Measurements from ENCODE around the gene SPOCK1.

SPOCK1 gene

GRCh38 chr5:137092831-137093230 lies 406.3 kb downstream of the SPOCK1 start:
- DNase-seq, result no peak

- DNase-seq, result no peak
Observed at GRCh38 chr5:137091472-137091871, 407.7 kb downstream of the SPOCK1 start.

- DNase-seq, result no peak
Observed at GRCh38 chr5:137090721-137091120, 408.4 kb downstream of the SPOCK1 start.

DNA sequence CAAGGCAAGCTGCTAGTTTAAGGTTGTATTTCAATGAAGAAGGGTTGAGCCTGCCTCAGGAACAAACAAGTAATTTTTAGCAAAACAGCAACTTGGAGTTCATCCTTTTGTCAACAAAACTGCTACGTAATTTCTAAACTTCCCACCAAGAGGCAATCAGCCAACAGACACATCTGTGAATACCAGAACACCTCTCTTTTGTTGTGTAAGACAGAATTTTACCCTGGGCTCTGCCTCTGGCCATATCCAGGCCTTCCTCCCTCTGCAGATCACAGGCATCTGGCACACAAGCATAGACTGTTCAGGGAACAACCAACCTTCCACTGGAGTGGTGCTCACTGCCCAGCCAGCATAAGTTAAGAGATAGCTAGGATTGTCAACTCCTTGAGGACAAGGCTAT lies 409.0 kb downstream of the SPOCK1 start:
- DNase-seq, result no peak

- DNase-seq, result no peak
Observed at GRCh38 chr5:137088175-137088574, 411.0 kb downstream of the SPOCK1 start.

DNA sequence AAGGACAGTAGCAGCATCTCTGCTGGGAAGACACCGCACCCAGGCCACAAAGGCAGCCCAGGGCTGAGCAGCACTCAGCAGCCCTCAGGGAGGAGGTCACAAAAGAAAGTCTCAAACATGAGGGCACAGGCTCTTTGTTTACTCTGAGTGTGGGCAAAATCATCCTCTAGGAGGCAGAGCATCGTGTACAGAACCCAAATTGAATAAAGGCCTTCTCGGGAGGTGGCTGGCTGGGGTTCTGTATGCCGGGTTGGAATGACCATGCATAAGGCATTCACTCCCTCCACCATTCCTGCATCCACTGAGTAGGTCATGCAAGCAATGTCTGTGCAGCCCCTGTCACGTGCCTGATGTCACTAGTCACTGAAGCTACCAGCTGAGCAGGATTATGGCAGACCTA lies 412.8 kb downstream of the SPOCK1 start:
- DNase-seq, result no peak

DNA sequence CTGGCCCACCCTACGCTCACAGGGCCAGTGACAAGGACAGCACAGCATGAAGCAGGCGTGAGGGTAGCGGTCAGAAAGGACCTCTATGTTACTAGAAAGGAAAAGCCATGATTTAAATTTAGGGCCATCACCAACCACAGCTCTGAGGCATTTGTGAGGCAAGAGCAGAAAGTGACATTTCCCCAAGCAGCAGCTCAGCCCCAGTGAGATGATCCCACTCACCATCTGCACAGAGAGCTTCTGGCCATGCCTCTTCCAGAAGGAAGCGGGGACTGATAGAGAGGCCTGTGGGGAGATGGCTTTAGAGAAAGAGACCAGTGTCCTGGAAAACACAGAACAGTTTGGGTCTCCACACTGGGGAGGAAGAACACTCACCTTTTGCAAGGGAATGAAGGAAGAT lies 413.9 kb downstream of the SPOCK1 start:
- DNase-seq, result no peak

DNA sequence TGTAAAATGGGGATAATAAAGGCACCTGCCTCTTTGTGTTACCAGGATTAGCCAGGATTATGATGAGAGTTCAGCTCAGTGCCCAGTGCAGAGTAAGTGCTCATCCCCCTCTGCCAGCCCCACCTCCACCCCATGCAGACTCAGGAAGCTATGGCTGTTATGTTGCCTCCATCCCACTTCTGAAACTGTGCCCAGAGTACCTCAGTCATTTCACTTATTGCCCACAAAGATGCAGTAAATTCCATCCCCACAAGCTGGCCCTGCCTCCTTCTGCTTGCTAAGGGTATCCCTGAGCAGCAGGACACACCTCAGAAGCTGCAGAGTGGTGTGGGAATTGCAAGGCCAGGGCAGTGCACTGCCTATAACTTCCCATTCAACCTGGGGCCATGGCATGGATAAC lies 415.1 kb downstream of the SPOCK1 start:
- no peak for DNase-seq

- no peak for DNase-seq
Observed at GRCh38 chr5:137082951-137083350, 416.2 kb downstream of the SPOCK1 start.

GRCh38 chr5:137078171-137078665 lies 420.9 kb downstream of the SPOCK1 start:
- DNase-seq, result no peak

- no peak for DNase-seq
Observed at GRCh38 chr5:137075163-137075970, 423.8 kb downstream of the SPOCK1 start.

GRCh38 chr5:137073189-137073588 lies 425.9 kb downstream of the SPOCK1 start:
- DNase-seq, result no peak

GRCh38 chr5:137072361-137073115 lies 426.6 kb downstream of the SPOCK1 start:
- DNase-seq, result no peak

- no peak for DNase-seq
Observed at GRCh38 chr5:137071931-137072330, 427.2 kb downstream of the SPOCK1 start.

GRCh38 chr5:137071526-137071925 lies 427.6 kb downstream of the SPOCK1 start:
- no peak for DNase-seq

GRCh38 chr5:137070521-137070920 lies 428.6 kb downstream of the SPOCK1 start:
- no peak for DNase-seq

- DNase-seq, result no peak
Observed at GRCh38 chr5:137069358-137069757, 429.8 kb downstream of the SPOCK1 start.

- DNase-seq, result no peak
Observed at GRCh38 chr5:137061382-137061781, 437.7 kb downstream of the SPOCK1 start.

- DNase-seq, result no peak
Observed at GRCh38 chr5:137058089-137058488, 441.0 kb downstream of the SPOCK1 start.

GRCh38 chr5:137056676-137057075 lies 442.4 kb downstream of the SPOCK1 start:
- DNase-seq, result no peak

DNA sequence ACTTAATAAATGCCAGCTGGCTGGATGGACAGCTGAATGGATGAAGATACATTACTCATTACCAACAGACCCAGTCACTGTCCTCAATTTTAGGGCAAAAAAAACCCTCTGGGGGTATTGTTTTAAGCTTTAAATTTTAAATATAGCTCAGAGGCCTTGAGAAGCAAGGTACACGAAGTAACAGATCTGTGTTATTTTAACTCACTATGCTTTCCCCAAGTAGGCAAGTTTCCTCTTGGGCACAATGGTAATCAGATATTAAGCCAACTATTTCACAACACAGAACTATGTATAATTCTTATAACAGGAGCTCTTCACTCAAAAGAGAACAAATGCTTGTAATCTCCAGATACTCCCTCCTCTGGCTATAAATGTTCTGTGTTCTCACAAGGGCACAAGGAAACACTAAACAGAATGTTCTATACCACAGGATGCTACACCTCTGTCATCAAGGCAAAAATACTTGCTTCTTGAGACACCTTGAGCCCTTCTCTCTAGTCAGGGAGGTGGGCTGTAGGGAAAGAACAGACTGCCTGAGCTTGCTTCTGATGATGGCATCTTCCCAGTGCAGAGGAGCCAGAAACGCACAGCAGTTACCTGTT lies 443.8 kb downstream of the SPOCK1 start:
- DNase-seq, result no peak

- no peak for DNase-seq
Observed at GRCh38 chr5:137054792-137055191, 444.3 kb downstream of the SPOCK1 start.

DNA sequence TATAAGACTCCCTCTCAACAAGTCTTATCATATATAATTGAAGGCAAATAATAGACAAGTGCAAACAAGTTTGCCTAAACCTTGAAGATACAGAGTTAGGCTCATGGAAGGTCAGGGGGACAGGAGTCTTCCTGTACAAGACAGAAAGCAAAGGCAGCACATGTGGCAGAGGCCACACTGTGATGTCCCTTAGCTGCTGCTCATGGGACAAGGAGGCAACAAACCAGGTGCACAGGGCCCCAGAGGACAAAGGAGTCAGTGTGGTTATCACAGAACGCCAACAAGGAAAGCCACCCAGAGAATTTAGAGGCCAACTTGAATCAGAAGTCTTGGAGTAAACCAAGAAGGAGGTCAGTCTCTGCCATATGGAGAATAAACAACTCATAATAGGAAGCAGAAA lies 444.8 kb downstream of the SPOCK1 start:
- DNase-seq, result no peak

- no peak for DNase-seq
Observed at GRCh38 chr5:137051161-137051560, 448.0 kb downstream of the SPOCK1 start.
